Loucy (cell line): ENCODE data around the gene SNRNP70.

Source experiments
- CTCF ChIP-seq: fragments of 200-600 bp; sonication (generic); conservative IDR thresholded peaks from 2 replicates; pipeline ENCODE4 v1.5.1; 2014; ENCODE audit warnings: mild to moderate bottlenecking, antibody characterized with exemption, low read length
- EZH2phosphoT487 ChIP-seq: fragments of 200-600 bp; IDR thresholded peaks from 2 replicates; pipeline ENCODE4 v1.6.1; 2018; ENCODE audit warnings: antibody characterized with exemption, mild to moderate bottlenecking, moderate library complexity, borderline replicate concordance

GRCh38 chr19:49117677-49118564 is 32.7 kb downstream of the SNRNP70 start:
- TF ChIP-seq CTCF, result no peak
- TF ChIP-seq EZH2phosphoT487, result no peak
